GM18507 (cell line): Measurements from ENCODE around the gene ARX.

Experiments used
- DNase-seq: peaks from one replicate; pipeline ENCODE4 v3.0.0; 2011; ENCODE audit warnings: low read depth; ENCODE audit not compliant: insufficient read length; ENCODE audit errors: extremely low spot score
- FAIRE-seq: peaks from 2 replicates; lab custom pipeline; 2011; peaks lifted over from hg19 to GRCh38; lab: Jason Lieb, UNC

ARX gene

GRCh38 chrX:24954732-24955131 is 61.0 kb downstream of the ARX start:
- FAIRE-seq (no peak), DNase-seq (no peak)
